RWPE2 (cell line): ENCODE measurements around the gene MLF2.

Source experiments
- ATAC-seq: fragments of 200-7000 bp; cut with Tn5 transposase; 3 replicates; pipeline ENCODE4 v1.9.1; 2021; ENCODE audit warnings: low read depth
- DNase-seq: peaks from one replicate; pipeline ENCODE4 v3.0.0-alpha.2; 2020; ENCODE audit warnings: low spot score
- H3K27ac ChIP-seq: fragments of 450-650 bp; 2 replicates; pipeline ENCODE4 v1.5.1; 2017; ENCODE audit warnings: mild to moderate bottlenecking; ENCODE audit not compliant: poor library complexity, severe bottlenecking
- H3K27me3 ChIP-seq: fragments of 250-450 bp; sonication (Bioruptor Pico); 2 replicates; pipeline ENCODE4 v1.5.1; 2021; ENCODE audit warnings: mild to moderate bottlenecking, moderate library complexity; ENCODE audit not compliant: insufficient read depth, poor library complexity, severe bottlenecking
- H3K36me3 ChIP-seq: fragments of 250-450 bp; sonication (Bioruptor Pico); 2 replicates; pipeline ENCODE4 v1.5.1; 2020; ENCODE audit warnings: low read depth, mild to moderate bottlenecking, moderate library complexity
- H3K4me1 ChIP-seq: fragments of 250-450 bp; sonication (Bioruptor Pico); 2 replicates; pipeline ENCODE4 v1.5.1; 2021; ENCODE audit warnings: mild to moderate bottlenecking, moderate library complexity; ENCODE audit not compliant: insufficient read depth, poor library complexity, severe bottlenecking
- H3K4me3 ChIP-seq: fragments of 250-450 bp; sonication (Bioruptor Pico); 2 replicates; pipeline ENCODE4 v1.5.1; 2021; ENCODE audit warnings: mild to moderate bottlenecking, moderate library complexity; ENCODE audit not compliant: severe bottlenecking
- H3K9me3 ChIP-seq: fragments of 250-450 bp; sonication (Bioruptor Pico); 2 replicates; pipeline ENCODE4 v1.5.1; 2021; ENCODE audit warnings: mild to moderate bottlenecking, moderate library complexity; ENCODE audit not compliant: severe bottlenecking
- CTCF ChIP-seq: fragments of 450-650 bp; IDR thresholded peaks from one replicate; pipeline ENCODE4 v1.5.1; 2017; ENCODE audit warnings: mild to moderate bottlenecking, moderate library complexity; ENCODE audit not compliant: poor library complexity, severe bottlenecking

The MLF2 gene

DNA sequence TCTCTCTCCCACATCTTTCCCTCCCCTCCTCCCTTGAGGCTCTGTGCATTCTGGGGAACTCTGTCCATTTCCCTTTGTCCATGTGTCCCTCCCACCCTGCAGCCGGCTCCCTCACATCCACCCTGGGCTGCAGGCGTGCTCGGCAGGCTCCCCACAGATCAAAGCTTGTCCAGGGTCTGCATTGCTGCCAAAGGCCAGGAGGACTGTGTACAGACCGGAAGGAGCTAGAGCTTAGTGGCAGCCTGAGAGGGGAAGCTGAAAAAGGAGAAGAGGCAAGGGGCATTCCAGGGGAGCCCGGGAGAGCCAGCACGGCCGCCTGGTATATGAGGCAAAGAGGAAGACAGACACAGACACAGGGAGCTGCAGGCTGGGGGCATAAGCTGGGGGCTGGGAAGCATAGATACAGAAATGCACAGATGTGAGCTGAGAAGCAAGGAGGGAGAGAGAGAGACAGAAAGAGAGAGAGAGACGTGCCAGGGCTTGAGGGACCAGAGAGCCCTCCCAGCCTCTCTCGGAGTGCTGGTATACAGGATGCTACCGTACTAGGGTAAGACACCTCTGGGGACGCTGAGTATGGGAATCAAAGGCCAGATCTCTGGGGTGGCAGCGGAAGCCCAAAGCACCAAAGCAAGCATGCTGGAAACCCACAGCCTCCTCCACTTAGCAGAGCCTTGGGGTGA lies 39.7 kb upstream of the MLF2 start:
- no peak for DNase-seq
- no peaks in the 10 kb centered on the region for H3K4me1 ChIP-seq
- H3K4me3 ChIP-seq: no peak overlapping the region
- TF ChIP-seq CTCF: no peak
- H3K27ac ChIP-seq: no peak overlapping the region
- H3K9me3 ChIP-seq: no peaks in the 10 kb centered on the region
- ATAC-seq: peak; percentile 44
- no peaks in the 10 kb centered on the region for H3K27me3 ChIP-seq
- H3K36me3 ChIP-seq: no peaks in the 10 kb centered on the region

- no peaks in the 10 kb centered on the region for H3K9me3 ChIP-seq
- no peaks in the 10 kb centered on the region for H3K4me1 ChIP-seq
- H3K27ac ChIP-seq: no peak overlapping the region
- no peaks in the 10 kb centered on the region for H3K27me3 ChIP-seq
- TF ChIP-seq CTCF: no peak
- H3K36me3 ChIP-seq: no peaks in the 10 kb centered on the region
- no peak for ATAC-seq
- no peak for DNase-seq
- no peak overlapping the region for H3K4me3 ChIP-seq
Measured at GRCh38 chr12:6791931-6792520, 39.1 kb upstream of the MLF2 start.

DNA sequence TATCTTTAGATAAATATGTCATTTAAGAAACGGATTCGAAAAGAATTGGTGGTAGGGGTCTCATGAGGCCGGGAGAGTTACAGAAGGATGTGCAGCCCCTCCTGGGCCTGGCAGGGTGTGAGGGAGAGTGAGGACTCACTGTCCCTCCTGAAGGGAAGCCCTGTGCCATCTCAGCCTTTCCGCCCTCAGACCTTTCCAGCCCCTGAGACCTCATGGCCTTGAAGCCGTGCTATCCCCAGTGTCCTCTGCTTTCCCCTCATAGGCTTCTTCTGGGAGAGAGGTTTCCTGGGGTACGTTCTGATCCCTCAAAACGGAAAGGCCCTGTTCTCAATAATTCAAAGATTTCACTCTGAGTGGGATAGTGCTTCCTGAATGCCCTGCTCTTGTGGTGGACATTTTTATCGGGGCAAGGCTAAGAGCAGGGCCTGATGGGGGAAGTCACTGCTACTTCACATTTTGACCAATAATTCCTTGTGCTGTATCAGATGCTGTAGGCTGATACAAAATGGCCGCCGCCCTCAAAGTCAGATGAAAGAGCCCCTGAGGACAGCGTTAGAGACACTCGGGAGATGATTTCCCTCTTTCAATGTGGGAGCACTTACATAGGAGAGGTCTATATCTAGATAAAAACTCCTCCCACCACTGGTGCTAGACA lies 37.7 kb upstream of the MLF2 start:
- no peaks in the 10 kb centered on the region for H3K36me3 ChIP-seq
- DNase-seq: no peak
- TF ChIP-seq CTCF: no peak
- H3K4me3 ChIP-seq: no peak overlapping the region
- no peaks in the 10 kb centered on the region for H3K27me3 ChIP-seq
- H3K27ac ChIP-seq: no peak overlapping the region
- H3K4me1 ChIP-seq: no peaks in the 10 kb centered on the region
- ATAC-seq: no peak
- H3K9me3 ChIP-seq: no peaks in the 10 kb centered on the region

DNA sequence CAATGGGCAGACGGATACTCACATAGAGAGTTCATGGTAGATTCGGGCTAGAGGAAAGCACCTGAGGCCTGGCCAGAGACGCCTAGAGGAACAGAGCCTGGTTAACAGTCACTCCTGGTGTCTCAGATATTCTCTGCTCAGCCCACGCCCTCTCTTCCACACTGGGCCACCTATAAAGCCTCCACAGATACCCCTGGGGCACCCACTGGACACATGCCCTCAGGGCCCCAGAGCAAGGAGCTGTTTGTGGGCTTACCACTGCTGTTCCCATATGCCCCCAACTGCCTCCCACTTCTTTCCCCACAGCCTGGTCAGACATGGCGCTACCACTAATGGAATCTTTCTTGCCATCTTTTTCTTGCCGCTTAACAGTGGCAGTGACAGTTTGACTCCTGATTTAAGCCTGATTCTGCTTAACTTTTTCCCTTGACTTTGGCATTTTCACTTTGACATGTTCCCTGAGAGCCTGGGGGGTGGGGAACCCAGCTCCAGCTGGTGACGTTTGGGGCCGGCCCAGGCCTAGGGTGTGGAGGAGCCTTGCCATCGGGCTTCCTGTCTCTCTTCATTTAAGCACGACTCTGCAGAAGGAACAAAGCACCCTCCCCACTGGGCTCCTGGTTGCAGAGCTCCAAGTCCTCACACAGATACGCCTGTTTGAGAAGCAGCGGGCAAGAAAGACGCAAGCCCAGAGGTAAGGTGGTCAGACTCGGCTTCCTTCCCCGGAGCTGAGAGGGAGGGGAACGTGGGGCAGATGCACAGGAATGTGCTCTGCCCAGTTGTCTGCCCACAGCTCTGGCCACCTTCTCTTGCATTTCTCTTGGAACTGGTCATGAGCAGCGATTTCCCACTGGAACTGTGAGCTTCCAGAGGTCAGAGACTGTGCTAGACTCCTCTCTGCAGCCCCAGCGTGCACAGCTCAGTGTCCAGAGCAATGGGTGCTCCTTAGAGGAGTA lies 36.3 kb upstream of the MLF2 start, which contains the start of gene CD4:
Gene CD4, plus strand, starts transcription at position 557 of the 953 bp plus-strand sequence. CDS start 10,611 bp downstream, outside the sequence.
- no peak for TF ChIP-seq CTCF
- Histone ChIP-seq H3K4me1 (no peaks in the 10 kb centered on the region), H3K9me3 (no peaks in the 10 kb centered on the region), H3K36me3 (no peaks in the 10 kb centered on the region), H3K4me3 (no peak within 1 kb of the TSS), H3K27me3 (no peaks in the 10 kb centered on the region), H3K27ac (no peak within 1 kb of the TSS)
- ATAC-seq: no peak
- DNase-seq: no peak
